ENCODE data around the gene UBASH3A.
"Not testable (repeated sequence)": the region's sequence is repeated elsewhere in the genome, so short reads cannot be mapped to it uniquely, and the experiment has no call there.

UBASH3A gene

GRCh38 chr21:42392731-42393442 is 10.8 kb upstream of the UBASH3A start:
- no peak for FAIRE-seq

GRCh38 chr21:42393443-42393950 is 10.2 kb upstream of the UBASH3A start:
- no peak for FAIRE-seq

GRCh38 chr21:42395302-42395701 is 8.4 kb upstream of the UBASH3A start:
- no peak for FAIRE-seq

GRCh38 chr21:42395905-42396651 is 7.6 kb upstream of the UBASH3A start, which contains the start of gene TMPRSS3:
TSS of gene TMPRSS3 (minus strand) at chr21:42396052. CDS start at chr21:42395417, 635 bp downstream.
- FAIRE-seq, result no peak

GRCh38 chr21:42396799-42397745 is 6.6 kb upstream of the UBASH3A start:
- no peak for FAIRE-seq

- FAIRE-seq, result no peak
Observed at GRCh38 chr21:42397746-42398394, 5.8 kb upstream of the UBASH3A start.

GRCh38 chr21:42398436-42399028 is 5.2 kb upstream of the UBASH3A start:
- no peak for FAIRE-seq

- no peak for FAIRE-seq
Observed at GRCh38 chr21:42400525-42400924, 3.2 kb upstream of the UBASH3A start.

- no peak for FAIRE-seq
Observed at GRCh38 chr21:42401154-42401553, 2.5 kb upstream of the UBASH3A start.

GRCh38 chr21:42401820-42402251 is 1.9 kb upstream of the UBASH3A start:
- FAIRE-seq, result no peak

GRCh38 chr21:42404539-42404938 is 837 bp downstream of the UBASH3A start:
- no peak for FAIRE-seq

GRCh38 chr21:42405064-42406013 is 1.6 kb downstream of the UBASH3A start:
- FAIRE-seq, result no peak

- no peak for FAIRE-seq
Observed at GRCh38 chr21:42406201-42406621, 2.5 kb downstream of the UBASH3A start.

GRCh38 chr21:42406866-42407265 is 3.2 kb downstream of the UBASH3A start:
- FAIRE-seq, result no peak

GRCh38 chr21:42407476-42407875 is 3.8 kb downstream of the UBASH3A start:
- FAIRE-seq, result no peak

- not testable (repeated sequence) for FAIRE-seq
Observed at GRCh38 chr21:42408718-42409117, 5.0 kb downstream of the UBASH3A start.

- no peak for FAIRE-seq
Observed at GRCh38 chr21:42409366-42409765, 5.7 kb downstream of the UBASH3A start.

- no peak for FAIRE-seq
Observed at GRCh38 chr21:42411197-42411869, 7.6 kb downstream of the UBASH3A start.

- FAIRE-seq, result no peak
Observed at GRCh38 chr21:42411891-42412635, 8.4 kb downstream of the UBASH3A start.
